Left lung (tissue), 10 donors: Measurements from ENCODE around the gene DGKD. TPM values are rescaled to one million over a fixed set of nuclear protein-coding genes. Genes with fewer than 3 reads are reported as not detected.

Experiments used
- ATAC-seq: fragments of 200-7000 bp; cut with Tn5 transposase; one replicate; pipeline ENCODE4 v1.9.1; 2020; ENCODE audit warnings: moderate library complexity
- DNase-seq, 4 donors: peaks; one replicate each; pipeline ENCODE4 v3.0.0-alpha.2; 2013 to 2020
- H3K27ac ChIP-seq, 2 donors: fragments of 200-600 bp; sonication (generic) in 1 of 2; one replicate each; pipeline versions ENCODE4 v1.5.0 to v1.8.0; 2020 to 2021
- H3K27me3 ChIP-seq, 2 donors: fragments of 200-600 bp; sonication (generic) in 1 of 2; one replicate each; pipeline versions ENCODE4 v1.5.0 to v1.8.0; 2020 to 2021
- H3K36me3 ChIP-seq, 2 donors: fragments of 200-600 bp; sonication (generic) in 1 of 2; one replicate each; pipeline versions ENCODE4 v1.5.0 to v1.8.0; 2020 to 2021
- H3K4me1 ChIP-seq, 2 donors: fragments of 200-600 bp; one replicate each; pipeline ENCODE4 v1.8.0; 2021
- H3K4me3 ChIP-seq, 2 donors: fragments of 200-600 bp; sonication (generic) in 1 of 2; one replicate each; pipeline versions ENCODE4 v1.5.0 to v1.8.0; 2020 to 2021; ENCODE audit warnings: mild to moderate bottlenecking in 1 of 2
- H3K9me3 ChIP-seq, 2 donors: fragments of 200-600 bp; sonication (generic) in 1 of 2; one replicate each; pipeline versions ENCODE4 v1.5.0 to v1.8.0; 2020 to 2021
- CTCF ChIP-seq, 2 donors: fragments of 200-600 bp; sonication (generic) in 1 of 2; IDR thresholded peaks; one replicate each; pipeline versions ENCODE4 v1.5.0 to v1.8.0; 2021; ENCODE audit warnings: antibody characterized with exemption in 2 of 2
- intact Hi-C, 2 donors: fragments of 100-400 bp; cut with DNase I; formaldehyde crosslinking; loops; one replicate each; pipeline versions ENCODE4 v1.11.2 to v1.14.2; 2022
- polyA plus RNA-seq, 6 donors: library from polyadenylated mRNA; unstranded; fragments of 120-200 nt; gene quantifications; one replicate each; pipeline ENCODE4 v1.2.1, GENCODE V29; 2013; ENCODE audit not compliant: insufficient read length in 6 of 6
- total RNA-seq, 2 donors: library from RNA; stranded (reverse); fragmentation: NEBNext Ultra II Directional; extraction: Animal tissue kit (Norgen Biotek cat#: 25700); gene quantifications; one replicate each; pipeline ENCODE4 v1.2.1, GENCODE V29; 2021
- donor health status: DM: no; HTN: yes; CAD: no.
- donor health status: DM: no; HTN: no; CAD: no.

The DGKD gene
- total and polyA plus RNA-seq, 8 donors: 22.9 to 98.0 (median 32.6) TPM

- no peak overlapping the region for H3K4me3 ChIP-seq
- ATAC-seq (no peak), DNase-seq (no peak)
- no peaks in the 10 kb centered on the region for H3K9me3 ChIP-seq
- H3K27ac ChIP-seq: no peak overlapping the region
- peaks cover 0 to 70% of the 10 kb centered on the region in 2 donors for H3K36me3 ChIP-seq
- H3K27me3 ChIP-seq: no peaks in the 10 kb centered on the region
- intact Hi-C loops: no loop called here
- H3K4me1 ChIP-seq: no peaks in the 10 kb centered on the region
- no peak for TF ChIP-seq CTCF (IDR thresholded peaks at IDR 0.05)
These were observed 81.9 kb downstream of the DGKD start for GRCh38 chr2:233436191-233436581.

- no peak for TF ChIP-seq CTCF (IDR thresholded peaks at IDR 0.05)
- intact Hi-C loops: no loop called here
- Histone ChIP-seq H3K27ac (no peak overlapping the region), H3K27me3 (no peaks in the 10 kb centered on the region), H3K4me3 (no peak overlapping the region), H3K36me3 (peaks cover 0 to 76% of the 10 kb centered on the region in 2 donors), H3K4me1 (no peaks in the 10 kb centered on the region), H3K9me3 (no peaks in the 10 kb centered on the region)
- DNase-seq: no peak
- ATAC-seq: no peak
These were observed 82.6 kb downstream of the DGKD start for GRCh38 chr2:233436691-233437438.

GRCh38 chr2:233437439-233437955, 83.2 kb downstream of the DGKD start:
- intact Hi-C loops: no loop called here
- Histone ChIP-seq H3K4me3 (no peak overlapping the region), H3K4me1 (no peaks in the 10 kb centered on the region), H3K9me3 (no peaks in the 10 kb centered on the region), H3K27me3 (no peaks in the 10 kb centered on the region), H3K27ac (no peak overlapping the region), H3K36me3 (peaks cover 0 to 83% of the 10 kb centered on the region in 2 donors)
- no peak for TF ChIP-seq CTCF (IDR thresholded peaks at IDR 0.05)
- ATAC-seq (no peak), DNase-seq (no peak)

- intact Hi-C loops: no loop called here
- Histone ChIP-seq H3K4me3 (no peak overlapping the region), H3K4me1 (no peaks in the 10 kb centered on the region), H3K27me3 (no peaks in the 10 kb centered on the region), H3K27ac (no peak overlapping the region), H3K9me3 (no peaks in the 10 kb centered on the region), H3K36me3 (peaks cover 0 to 89% of the 10 kb centered on the region in 2 donors)
- TF ChIP-seq CTCF (IDR thresholded peaks at IDR 0.05): no peak
- DNase-seq: no peak
- no peak for ATAC-seq
These were observed 84.4 kb downstream of the DGKD start for GRCh38 chr2:233438573-233439147.

GRCh38 chr2:233439191-233439590, 84.9 kb downstream of the DGKD start:
- DNase-seq: peak in 1 of 4 donors; percentile 30
- no peaks in the 10 kb centered on the region for H3K27me3 ChIP-seq
- intact Hi-C loops: no loop called here

More at GRCh38 chr2:233439191-233439590, 84.9 kb downstream of the DGKD start:
- no peak overlapping the region for H3K27ac ChIP-seq
- H3K36me3 ChIP-seq: peaks cover 0 to 95% of the 10 kb centered on the region in 2 donors
- no peak overlapping the region for H3K4me3 ChIP-seq
- no peaks in the 10 kb centered on the region for H3K4me1 ChIP-seq
- ATAC-seq: no peak
- no peak for TF ChIP-seq CTCF (IDR thresholded peaks at IDR 0.05)
- H3K9me3 ChIP-seq: no peaks in the 10 kb centered on the region
